GM19372 (cell line): ENCODE measurements around the gene NEIL3.
A peak's percentile ranks its signal among the peaks of the same experiment; 100 is the strongest.
"Not testable (repeated sequence)": the region's sequence is repeated elsewhere in the genome, so short reads cannot be mapped to it uniquely, and the experiment has no call there.

Experiments used
- ATAC-seq: cut with Tn5 transposase; IDR thresholded peaks from one replicate; pipeline ENCODE4 v1.9.1; 2021; ENCODE audit warnings: mild to moderate bottlenecking, low read depth, moderate library complexity; ENCODE audit not compliant: unreplicated experiment

The NEIL3 gene

GRCh38 chr4:177297785-177298391 lies 11.8 kb upstream of the NEIL3 start:
- no peak for ATAC-seq

- no peak for ATAC-seq
These were observed 8.5 kb upstream of the NEIL3 start for GRCh38 chr4:177301126-177301639.

GRCh38 chr4:177302371-177303100 lies 7.1 kb upstream of the NEIL3 start:
- no peak for ATAC-seq

- no peak for ATAC-seq
These were observed 5.6 kb upstream of the NEIL3 start for GRCh38 chr4:177304094-177304493.

- not testable (repeated sequence) for ATAC-seq
These were observed 4.8 kb upstream of the NEIL3 start for GRCh38 chr4:177304864-177305263.

GRCh38 chr4:177308125-177308524 lies 1.5 kb upstream of the NEIL3 start:
- ATAC-seq: no peak

GRCh38 chr4:177308847-177309521 lies 690 bp upstream of the NEIL3 start:
- no peak for ATAC-seq

- no peak for ATAC-seq
These were observed 1.9 kb downstream of the NEIL3 start for GRCh38 chr4:177311589-177311988.

- no peak for ATAC-seq
These were observed 3.6 kb downstream of the NEIL3 start for GRCh38 chr4:177313263-177313662.

GRCh38 chr4:177315767-177316464 lies 6.2 kb downstream of the NEIL3 start:
- no peak for ATAC-seq

GRCh38 chr4:177320721-177321120 lies 11.0 kb downstream of the NEIL3 start:
- ATAC-seq: no peak

- ATAC-seq: no peak
These were observed 12.0 kb downstream of the NEIL3 start for GRCh38 chr4:177321647-177322046.

- no peak for ATAC-seq
These were observed 12.6 kb downstream of the NEIL3 start for GRCh38 chr4:177322266-177322665.

- ATAC-seq: no peak
These were observed 13.2 kb downstream of the NEIL3 start for GRCh38 chr4:177322881-177323280.

- ATAC-seq: no peak
These were observed 13.7 kb downstream of the NEIL3 start for GRCh38 chr4:177323416-177323815.

- ATAC-seq: no peak
These were observed 22.4 kb downstream of the NEIL3 start for GRCh38 chr4:177332119-177332518.

GRCh38 chr4:177339477-177340374 lies 30.1 kb downstream of the NEIL3 start:
- ATAC-seq: peak; percentile 92

- no peak for ATAC-seq
These were observed 38.7 kb downstream of the NEIL3 start for GRCh38 chr4:177348348-177348747.

GRCh38 chr4:177349191-177349590 lies 39.5 kb downstream of the NEIL3 start:
- no peak for ATAC-seq
